CD14-positive monocyte (primary cell): ENCODE data around the gene BBOF1. TPM values are rescaled to one million over a fixed set of nuclear protein-coding genes. Genes with fewer than 3 reads are reported as not detected.

Experiments used
- DNase-seq, 3 donors: peaks; one replicate each; pipeline ENCODE4 v3.0.0-alpha.2; 2011 to 2022
- H2AFZ ChIP-seq: 2 replicates; pipeline ENCODE4 v1.6.0; 2012; ENCODE audit warnings: mild to moderate bottlenecking, low read depth, low read length, inconsistent platforms; ENCODE audit not compliant: insufficient read depth, poor library complexity, severe bottlenecking
- H3K27ac ChIP-seq, 2 donors: 1 replicate in 1 of 2; 2 replicates in 1 of 2; pipeline ENCODE4 v1.5.1; 2012 to 2013; ENCODE audit warnings: low read length in 2 of 2, control low read depth in 1 of 2, inconsistent platforms in 1 of 2, low read depth in 1 of 2, mild to moderate bottlenecking in 1 of 2
- H3K27me3 ChIP-seq, 2 donors: one replicate each; pipeline versions ENCODE4 v1.6.0 to v1.6.1; 2011 to 2013; ENCODE audit warnings: low read length in 2 of 2; ENCODE audit not compliant: control insufficient read depth in 2 of 2, insufficient read depth in 2 of 2
- H3K36me3 ChIP-seq, 2 donors: replicated peaks in 1 of 2; 1 replicate in 1 of 2; 2 replicates in 1 of 2; pipeline versions ENCODE4 v1.5.1 to v1.6.1; 2012 to 2013; ENCODE audit warnings: low read length in 2 of 2, control low read depth in 1 of 2, inconsistent platforms in 1 of 2, mild to moderate bottlenecking in 1 of 2; ENCODE audit not compliant: insufficient read depth in 2 of 2, control insufficient read depth in 1 of 2
- H3K4me1 ChIP-seq, 2 donors: 1 replicate in 1 of 2; 2 replicates in 1 of 2; pipeline versions ENCODE4 v1.5.1 to v1.6.1; 2012 to 2013; ENCODE audit warnings: low read length in 2 of 2, control low read depth in 1 of 2, inconsistent platforms in 1 of 2, mild to moderate bottlenecking in 1 of 2, moderate library complexity in 1 of 2; ENCODE audit not compliant: insufficient read depth in 2 of 2, control insufficient read depth in 1 of 2
- H3K4me2 ChIP-seq: replicated peaks from 2 replicates; pipeline ENCODE3; 2012; ENCODE audit warnings: low read length, moderate library complexity, mild to moderate bottlenecking; ENCODE audit not compliant: poor library complexity, severe bottlenecking; ENCODE audit errors: extremely low read depth
- H3K4me3 ChIP-seq, 3 experiments: fragments of 200-600 bp in 1 of 3; sonication (generic) in 1 of 3; replicated peaks in 1 of 3; 1 replicate in 2 of 3; 2 replicates in 1 of 3; pipeline ENCODE4 v1.5.1; 2011 to 2013; ENCODE audit warnings: low read length in 3 of 3, mild to moderate bottlenecking in 3 of 3, control low read depth in 2 of 3, low read depth in 2 of 3, inconsistent platforms in 1 of 3, moderate library complexity in 1 of 3
- H3K79me2 ChIP-seq: 2 replicates; pipeline ENCODE4 v1.6.0; 2012; ENCODE audit warnings: mild to moderate bottlenecking, control low read depth, inconsistent platforms, low read length, moderate library complexity; ENCODE audit not compliant: insufficient read depth
- H3K9ac ChIP-seq: 2 replicates; pipeline ENCODE4 v1.6.0; 2017; ENCODE audit warnings: low read length, mild to moderate bottlenecking; ENCODE audit not compliant: insufficient read depth, poor library complexity, severe bottlenecking
- H3K9me3 ChIP-seq, 2 donors: replicated peaks in 1 of 2; 1 replicate in 1 of 2; 2 replicates in 1 of 2; pipeline versions ENCODE4 v1.5.1 to v1.6.1; 2012 to 2013; ENCODE audit warnings: low read length in 2 of 2, control low read depth in 1 of 2; ENCODE audit not compliant: control insufficient read depth in 1 of 2, insufficient read depth in 1 of 2
- H4K20me1 ChIP-seq: 2 replicates; pipeline ENCODE4 v1.6.0; 2012; ENCODE audit warnings: mild to moderate bottlenecking, low read length, control low read depth, moderate library complexity; ENCODE audit not compliant: insufficient read depth
- H3K27ac Mint-ChIP-seq, 7 donors: one replicate each; pipeline ENCODE4 v1.8.0; 2020; ENCODE audit warnings: mild to moderate bottlenecking in 7 of 7, mixed read lengths in 7 of 7, moderate library complexity in 6 of 7, inconsistent platforms in 2 of 7
- H3K27me3 Mint-ChIP-seq, 3 donors: one replicate each; pipeline ENCODE4 v1.8.0; 2021 to 2022; ENCODE audit warnings: low read depth in 3 of 3, mild to moderate bottlenecking in 3 of 3, mixed read lengths in 3 of 3, moderate library complexity in 3 of 3, inconsistent platforms in 1 of 3
- H3K36me3 Mint-ChIP-seq, 2 donors: one replicate each; pipeline ENCODE4 v1.8.0; 2020; ENCODE audit warnings: mixed read lengths in 2 of 2, inconsistent platforms in 1 of 2, mild to moderate bottlenecking in 1 of 2
- H3K4me1 Mint-ChIP-seq: one replicate; pipeline ENCODE4 v1.8.0; 2020; ENCODE audit warnings: mild to moderate bottlenecking, mixed read lengths
- H3K4me3 Mint-ChIP-seq, 2 donors: one replicate each; pipeline ENCODE4 v1.8.0; 2020; ENCODE audit warnings: mild to moderate bottlenecking in 2 of 2, mixed read lengths in 2 of 2, moderate library complexity in 1 of 2
- H3K9me3 Mint-ChIP-seq, 7 donors: one replicate each; pipeline ENCODE4 v1.8.0; 2020 to 2022; ENCODE audit warnings: mixed read lengths in 7 of 7, mild to moderate bottlenecking in 6 of 7, moderate library complexity in 6 of 7, inconsistent platforms in 2 of 7
- CTCF ChIP-seq: fragments of 200-600 bp; IDR thresholded peaks from one replicate; pipeline ENCODE4 v1.8.0; 2022; ENCODE audit warnings: antibody characterized with exemption, mild to moderate bottlenecking
- WGBS: methylation state at CpG from one replicate; pipeline ENCODE4 v1.1.5; 2013; ENCODE audit warnings: missing lambda C conversion rate; ENCODE audit not compliant: insufficient coverage; 5-methylcytosine and 5-hydroxymethylcytosine counted together
- intact Hi-C, 2 donors: fragments of 100-400 bp; cut with micrococcal nuclease; formaldehyde crosslinking; loops; one replicate each; pipeline versions ENCODE4 v1.15.0 to v1.15.1; 2023
- polyA plus RNA-seq, 3 donors: library from polyadenylated mRNA; depleted of rRNA in 1 of 3; unstranded in 2 of 3; stranded (reverse) in 1 of 3; fragments of 300-500 nt in 2 of 3; fragments of >200 nt in 1 of 3; fragmentation: Illumina TruSeq in 2 of 3; gene quantifications; 1 replicate in 2 of 3; 2 replicates in 1 of 3; pipeline ENCODE4 v1.2.3, GENCODE V29; 2012 to 2021

Gene BBOF1
- polyA plus RNA-seq, 3 donors: 0.01 to 0.94 TPM; not detected in 1

- H3K36me3 ChIP-seq: peaks cover 5 to 33% of the 10 kb centered on the region in 2 donors
- WGBS: no CpG with 5 or more reads among the region's 2 CpGs
- intact Hi-C loops: no loop called here
- Mint-ChIP-seq H3K27ac (no peak overlapping the region), H3K27me3 (no peaks in the 10 kb centered on the region), H3K4me3 (no peak overlapping the region), H3K4me1 (peaks cover 2% of the 10 kb centered on the region), H3K9me3 (no peaks in the 10 kb centered on the region), H3K36me3 (peaks cover 25 to 31% of the 10 kb centered on the region in 2 donors)
- H3K79me2 ChIP-seq: no peaks in the 10 kb centered on the region
- no peaks in the 10 kb centered on the region for H3K9me3 ChIP-seq
- no peaks in the 10 kb centered on the region for H3K4me1 ChIP-seq
- no peak overlapping the region for H3K4me3 ChIP-seq
- H2AFZ ChIP-seq: no peak overlapping the region
- H4K20me1 ChIP-seq: no peaks in the 10 kb centered on the region
- H3K27me3 ChIP-seq: no peaks in the 10 kb centered on the region
- H3K4me2 ChIP-seq: no peak overlapping the region
- H3K27ac ChIP-seq: no peak overlapping the region
- no peak overlapping the region for H3K9ac ChIP-seq
- DNase-seq: no peak
- no peak for TF ChIP-seq CTCF
These were observed 10.2 kb upstream of the BBOF1 start for GRCh38 chr14:74008843-74009499.

GRCh38 chr14:74014299-74014698 is 4.8 kb upstream of the BBOF1 start:
- 100% methylated on average over 1 of the region's 1 CpG for WGBS
- Histone ChIP-seq H2AFZ (no peak overlapping the region), H3K27me3 (no peaks in the 10 kb centered on the region), H4K20me1 (no peaks in the 10 kb centered on the region), H3K27ac (no peak overlapping the region), H3K4me2 (no peak overlapping the region), H3K9ac (no peak overlapping the region), H3K79me2 (no peaks in the 10 kb centered on the region), H3K4me1 (peaks cover 6 to 9% of the 10 kb centered on the region in 2 donors), H3K9me3 (no peaks in the 10 kb centered on the region), H3K36me3 (peaks cover 0 to 15% of the 10 kb centered on the region in 2 donors), H3K4me3 (no peak overlapping the region)
- H3K9me3 Mint-ChIP-seq: peaks cover 0 to 2% (median 0%) of the 10 kb centered on the region in 7 donors
- peak in 1 of 3 donors; percentile 31 for DNase-seq
- peaks cover 13% of the 10 kb centered on the region for H3K4me1 Mint-ChIP-seq
- intact Hi-C loops: loop anchor here (10.0 kb wide), 2 partner anchors 69 to 289 kb away; no protein-coding TSS in a partner anchor
- H3K36me3 Mint-ChIP-seq: peaks cover 12 to 18% of the 10 kb centered on the region in 2 donors
- H3K4me3 Mint-ChIP-seq: no peak overlapping the region
- H3K27ac Mint-ChIP-seq: peak overlapping the region in 2 of 7 donors; percentile 27 to 69
- TF ChIP-seq CTCF: no peak
- H3K27me3 Mint-ChIP-seq: no peaks in the 10 kb centered on the region
